ENCODE results near the gene LRRC7.

DNA sequence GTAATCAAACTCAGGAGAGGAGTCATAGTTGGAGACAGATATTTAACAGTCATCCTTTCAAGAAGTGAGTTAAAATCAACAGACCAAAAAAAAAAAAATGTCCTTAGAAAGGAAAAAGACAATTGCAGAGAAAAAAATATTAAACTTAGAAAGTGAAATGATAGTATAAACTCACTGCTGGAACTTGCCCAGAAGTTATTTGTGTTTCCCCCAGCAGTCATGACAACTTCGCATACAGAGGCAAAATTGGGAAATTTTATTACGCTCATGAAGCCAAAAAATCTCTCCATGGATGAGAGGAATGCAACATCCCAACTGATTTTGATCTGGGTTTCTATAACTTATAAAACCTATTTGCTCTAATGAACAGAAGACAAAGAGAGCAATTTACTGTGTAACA lies 198.2 kb downstream of the LRRC7 start:
- TF ChIP-seq, protein P1, sequence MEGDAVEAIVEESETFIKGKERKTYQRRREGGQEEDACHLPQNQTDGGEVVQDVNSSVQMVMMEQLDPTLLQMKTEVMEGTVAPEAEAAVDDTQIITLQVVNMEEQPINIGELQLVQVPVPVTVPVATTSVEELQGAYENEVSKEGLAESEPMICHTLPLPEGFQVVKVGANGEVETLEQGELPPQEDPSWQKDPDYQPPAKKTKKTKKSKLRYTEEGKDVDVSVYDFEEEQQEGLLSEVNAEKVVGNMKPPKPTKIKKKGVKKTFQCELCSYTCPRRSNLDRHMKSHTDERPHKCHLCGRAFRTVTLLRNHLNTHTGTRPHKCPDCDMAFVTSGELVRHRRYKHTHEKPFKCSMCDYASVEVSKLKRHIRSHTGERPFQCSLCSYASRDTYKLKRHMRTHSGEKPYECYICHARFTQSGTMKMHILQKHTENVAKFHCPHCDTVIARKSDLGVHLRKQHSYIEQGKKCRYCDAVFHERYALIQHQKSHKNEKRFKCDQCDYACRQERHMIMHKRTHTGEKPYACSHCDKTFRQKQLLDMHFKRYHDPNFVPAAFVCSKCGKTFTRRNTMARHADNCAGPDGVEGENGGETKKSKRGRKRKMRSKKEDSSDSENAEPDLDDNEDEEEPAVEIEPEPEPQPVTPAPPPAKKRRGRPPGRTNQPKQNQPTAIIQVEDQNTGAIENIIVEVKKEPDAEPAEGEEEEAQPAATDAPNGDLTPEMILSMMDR (IDR thresholded peaks at IDR 0.05; ENCODE audit: poor library complexity): no peak
- TF ChIP-seq EZH2 (IDR thresholded peaks at IDR 0.05; ENCODE audit: borderline replicate concordance): no peak
